Activated T-cell treated with anti-CD3 and anti-CD28 coated beads for 48 hours (primary cell): ENCODE data around the gene PI16.
"Not testable (repeated sequence)": the region's sequence is repeated elsewhere in the genome, so short reads cannot be mapped to it uniquely, and the experiment has no call there.

Experiments
- DNase-seq: peaks from one replicate; pipeline ENCODE4 v3.0.0-alpha.2; 2020; ENCODE audit warnings: low read depth

Gene PI16

DNA sequence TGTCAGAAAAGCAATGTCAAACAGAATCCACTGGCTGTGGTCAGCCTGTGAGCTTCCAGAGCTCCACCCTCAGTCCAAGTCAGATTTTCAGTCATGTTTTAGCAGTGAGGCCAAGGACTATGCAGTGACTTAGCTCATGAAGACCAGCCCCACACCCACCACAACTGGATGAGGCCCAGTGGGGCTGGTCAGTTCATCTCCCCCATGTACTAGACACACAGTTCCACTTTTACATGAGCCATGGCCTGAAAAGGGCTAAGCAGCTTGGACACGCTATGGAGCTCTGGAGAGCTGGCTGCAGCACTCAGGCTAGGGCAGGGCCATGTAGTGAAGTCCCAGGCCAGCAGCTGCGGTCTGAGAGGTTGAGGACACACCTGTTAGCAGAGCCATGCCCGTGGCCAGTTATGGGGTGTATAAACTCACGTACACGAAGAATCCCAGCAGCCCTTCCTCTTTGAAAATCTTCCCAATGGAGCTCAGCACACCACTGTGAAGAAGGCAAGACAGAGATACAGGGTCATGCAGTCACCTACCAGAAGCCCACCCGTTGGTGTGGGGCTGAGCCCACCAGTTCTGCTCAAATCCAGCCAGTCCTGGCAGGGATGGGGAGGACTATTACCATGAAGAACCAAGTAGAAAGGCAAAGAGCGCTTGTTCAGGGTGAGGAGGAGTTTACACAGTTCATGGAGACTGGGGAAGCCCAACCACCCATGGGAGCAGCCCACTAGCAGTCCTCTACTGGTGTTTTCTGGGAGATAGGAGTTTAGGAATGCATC is 20.9 kb downstream of the PI16 start:
- no peak for DNase-seq

DNA sequence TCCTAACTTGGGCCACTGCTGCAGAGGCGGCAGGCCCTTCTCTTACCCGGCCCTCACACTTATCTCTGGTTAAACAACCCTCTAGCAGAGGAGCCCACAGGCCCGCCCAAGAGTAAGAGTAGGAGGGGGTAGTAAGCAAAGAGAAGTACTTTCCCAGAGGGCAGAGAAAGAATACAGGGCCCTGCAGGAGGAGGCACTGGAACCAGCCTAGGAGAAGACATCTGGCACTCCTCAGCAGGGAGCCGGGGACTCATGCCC is 21.4 kb downstream of the PI16 start:
- no peak for DNase-seq

DNA sequence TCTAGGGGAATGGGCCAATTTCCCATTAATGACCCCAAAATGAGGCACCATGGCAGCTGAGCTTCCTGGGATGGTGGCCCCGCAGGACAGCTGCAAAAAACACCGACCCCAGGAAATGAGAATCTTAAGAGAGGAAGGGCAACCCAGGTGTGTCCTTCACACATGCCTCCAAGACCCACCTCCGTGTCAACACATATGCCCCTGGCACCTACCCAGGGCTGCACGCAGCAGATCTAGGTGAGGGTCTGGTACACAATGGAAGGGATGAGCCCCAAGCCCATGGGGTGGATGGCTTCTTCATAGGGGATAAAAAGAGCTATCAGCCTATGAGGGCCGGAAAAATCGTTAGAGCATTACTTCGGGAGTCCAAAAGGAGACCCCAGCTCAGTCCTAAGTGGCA is 22.0 kb downstream of the PI16 start:
- no peak for DNase-seq

DNA sequence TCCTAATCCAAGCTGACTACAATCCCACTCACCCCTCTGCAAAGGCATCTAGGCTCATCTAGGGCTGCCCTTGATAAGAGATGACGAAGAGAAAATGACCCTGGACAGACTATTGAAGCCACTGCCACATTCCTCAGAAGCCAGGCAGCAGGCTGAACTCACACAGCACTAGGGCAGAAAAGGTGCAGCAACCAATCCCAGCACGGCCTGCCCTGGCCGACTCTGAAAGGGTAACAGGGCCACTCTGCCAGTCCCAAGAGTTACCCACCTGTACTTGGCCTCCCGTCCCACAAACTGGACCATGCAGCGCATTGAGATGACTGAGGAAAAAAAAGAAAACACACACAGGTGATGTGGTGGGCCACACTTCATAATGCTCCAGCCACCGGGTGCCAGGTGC is 22.4 kb downstream of the PI16 start:
- DNase-seq: no peak

DNA sequence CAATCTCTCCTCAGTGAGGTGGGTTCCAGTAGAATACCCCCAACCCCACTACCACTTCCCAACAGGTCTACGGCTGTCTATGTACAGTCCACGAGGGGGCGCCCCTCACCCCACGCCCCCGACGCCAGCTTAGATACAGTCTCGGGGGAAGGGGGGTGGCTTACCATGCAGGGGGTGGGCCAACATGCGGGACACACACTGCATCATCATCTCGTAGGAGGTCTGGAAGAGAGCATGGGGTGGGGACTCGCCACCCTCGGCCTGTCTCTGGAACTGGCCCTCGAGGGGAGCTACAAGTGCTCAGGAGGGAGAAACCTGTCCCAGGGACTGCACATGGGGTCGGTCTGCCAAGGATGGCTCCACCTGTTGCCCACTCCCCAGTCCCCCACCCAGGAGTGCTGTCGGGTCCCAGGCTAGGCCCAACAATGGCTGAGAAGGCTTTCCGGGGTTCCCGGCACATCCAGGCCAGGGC is 23.0 kb downstream of the PI16 start:
- no peak for DNase-seq

DNA sequence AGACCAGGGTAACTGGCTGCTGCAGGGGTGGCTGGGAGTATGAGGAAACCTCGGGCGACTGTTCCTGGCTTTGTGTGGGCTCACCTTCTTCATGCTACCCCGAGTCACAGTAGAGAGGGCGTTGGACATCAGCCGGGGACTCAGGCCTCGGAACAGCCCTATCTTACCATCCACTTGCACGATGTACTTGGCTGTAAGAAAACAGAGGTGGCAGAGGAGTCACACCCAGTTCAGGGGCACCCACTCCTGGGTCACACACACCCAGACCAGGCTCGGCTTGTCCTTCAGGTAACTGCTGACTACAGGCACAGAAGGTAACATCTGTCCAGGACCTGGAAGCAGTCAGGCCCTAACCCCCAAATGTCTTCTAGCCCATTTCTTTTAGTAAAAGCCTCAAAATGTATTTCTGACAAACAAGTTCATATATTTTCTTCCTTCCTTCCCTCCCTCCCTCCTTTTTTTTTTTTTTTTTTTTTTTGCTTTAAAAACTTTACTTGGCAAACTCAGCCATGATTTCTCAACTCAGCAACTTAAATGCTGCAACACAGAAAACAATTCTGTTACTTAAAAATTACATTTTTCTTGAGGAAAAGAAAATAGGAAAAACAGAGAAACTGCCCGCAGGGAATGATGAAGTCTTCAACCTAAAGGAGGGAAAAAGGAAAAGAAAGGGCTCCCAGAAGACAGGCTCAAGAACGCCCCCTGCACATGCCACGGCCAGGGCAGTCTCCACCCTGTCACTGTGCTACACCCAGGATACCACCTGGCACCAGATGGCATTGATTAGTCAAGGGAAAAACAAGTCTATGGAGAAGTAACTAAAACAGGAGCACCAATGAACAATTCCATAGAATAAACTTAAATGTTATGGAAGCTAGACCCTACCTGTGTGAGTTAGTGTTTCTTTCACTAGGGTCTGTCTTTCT is 24.1 kb downstream of the PI16 start:
- no peak for DNase-seq

DNA sequence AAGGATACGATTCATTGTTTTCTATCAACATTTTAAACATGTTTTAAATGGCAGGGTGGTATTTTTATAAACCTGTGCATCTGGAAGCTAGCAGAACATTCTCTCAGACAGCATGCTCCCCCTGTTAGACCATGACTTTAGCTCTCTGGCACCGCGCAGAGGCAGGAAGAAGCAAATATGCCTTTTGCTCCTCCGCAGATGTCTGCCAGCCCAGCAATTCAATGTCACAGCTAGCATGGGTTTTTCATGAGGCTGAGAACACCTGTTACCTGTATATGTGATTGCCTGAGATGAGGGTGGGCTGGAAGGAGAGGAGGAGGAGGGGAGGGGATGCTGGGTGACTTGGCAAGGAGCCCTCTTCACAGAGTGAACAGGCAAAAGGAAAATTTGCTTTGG is 24.8 kb downstream of the PI16 start:
- no peak for DNase-seq

DNA sequence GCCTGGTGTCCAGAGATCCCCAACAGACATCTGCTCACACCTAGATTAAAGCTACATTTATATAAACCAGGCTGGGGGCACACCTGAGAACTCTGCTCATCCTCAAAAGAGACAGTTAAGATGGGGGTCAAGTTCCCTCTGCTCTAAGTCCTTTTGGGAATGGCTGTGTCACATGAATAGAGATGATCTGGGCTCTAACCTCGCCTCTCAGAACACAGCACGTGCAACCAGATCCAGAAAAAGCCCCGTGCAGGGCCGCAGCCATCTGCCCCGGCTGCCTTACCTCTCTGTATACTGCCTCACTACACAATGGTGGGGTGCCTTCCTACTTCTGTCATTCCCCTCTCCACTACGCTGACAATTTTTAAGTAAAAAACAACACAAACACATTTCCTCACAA is 25.6 kb downstream of the PI16 start:
- no peak for DNase-seq

DNA sequence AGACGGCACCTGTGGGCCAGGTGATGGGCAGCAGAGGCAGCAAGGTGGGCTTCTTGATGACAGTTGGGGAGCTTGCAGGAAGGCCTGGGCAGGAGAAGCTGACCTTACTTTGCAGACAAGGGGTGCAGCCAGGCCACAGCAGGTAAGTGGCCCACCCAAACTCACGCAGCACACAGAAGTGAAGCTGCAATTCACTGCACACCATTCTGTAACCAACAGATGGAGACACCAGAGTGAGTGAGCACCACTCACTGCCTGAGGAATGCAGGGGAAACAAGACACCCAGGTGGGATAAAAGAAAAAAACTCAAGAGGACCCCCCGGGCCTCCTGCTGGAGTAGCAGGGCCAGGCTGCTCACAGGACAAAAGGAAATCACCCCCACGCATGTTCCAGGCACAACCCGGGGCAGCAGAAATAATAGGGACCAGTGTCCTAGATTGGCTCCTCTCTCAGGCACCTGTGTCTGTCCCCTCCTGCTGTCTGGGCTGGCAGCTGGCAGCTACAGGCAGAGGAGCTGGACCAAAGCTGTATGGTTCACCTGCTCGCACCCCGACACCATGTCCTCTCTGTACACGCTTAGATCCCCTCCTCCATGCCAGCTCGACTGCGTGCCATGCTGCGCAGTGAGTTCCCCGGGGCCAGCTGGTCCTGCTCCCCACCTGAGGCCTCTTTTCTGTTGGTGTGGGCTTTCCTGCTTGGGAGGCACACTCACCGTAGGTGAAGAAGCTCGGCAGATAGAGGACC is 26.5 kb downstream of the PI16 start:
- no peak for DNase-seq

DNA sequence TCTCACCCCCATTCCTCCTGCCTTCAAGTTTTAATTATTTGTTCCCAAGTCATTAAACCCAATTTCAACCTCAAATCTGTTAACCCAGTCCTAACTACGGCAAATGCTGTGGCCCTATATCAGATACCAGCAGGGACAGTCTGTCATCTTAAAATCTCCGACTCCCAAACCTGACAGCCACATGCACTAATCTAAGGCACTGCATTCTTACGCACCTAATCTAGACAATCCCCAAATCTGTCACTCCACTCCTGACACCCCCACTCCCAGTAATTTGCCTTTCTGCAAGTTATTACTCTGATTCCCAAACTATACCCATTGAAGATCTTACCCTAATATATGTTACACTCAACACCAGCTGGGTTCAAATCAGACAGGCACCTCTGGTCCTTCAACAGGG is 29.0 kb downstream of the PI16 start:
- DNase-seq: no peak

DNA sequence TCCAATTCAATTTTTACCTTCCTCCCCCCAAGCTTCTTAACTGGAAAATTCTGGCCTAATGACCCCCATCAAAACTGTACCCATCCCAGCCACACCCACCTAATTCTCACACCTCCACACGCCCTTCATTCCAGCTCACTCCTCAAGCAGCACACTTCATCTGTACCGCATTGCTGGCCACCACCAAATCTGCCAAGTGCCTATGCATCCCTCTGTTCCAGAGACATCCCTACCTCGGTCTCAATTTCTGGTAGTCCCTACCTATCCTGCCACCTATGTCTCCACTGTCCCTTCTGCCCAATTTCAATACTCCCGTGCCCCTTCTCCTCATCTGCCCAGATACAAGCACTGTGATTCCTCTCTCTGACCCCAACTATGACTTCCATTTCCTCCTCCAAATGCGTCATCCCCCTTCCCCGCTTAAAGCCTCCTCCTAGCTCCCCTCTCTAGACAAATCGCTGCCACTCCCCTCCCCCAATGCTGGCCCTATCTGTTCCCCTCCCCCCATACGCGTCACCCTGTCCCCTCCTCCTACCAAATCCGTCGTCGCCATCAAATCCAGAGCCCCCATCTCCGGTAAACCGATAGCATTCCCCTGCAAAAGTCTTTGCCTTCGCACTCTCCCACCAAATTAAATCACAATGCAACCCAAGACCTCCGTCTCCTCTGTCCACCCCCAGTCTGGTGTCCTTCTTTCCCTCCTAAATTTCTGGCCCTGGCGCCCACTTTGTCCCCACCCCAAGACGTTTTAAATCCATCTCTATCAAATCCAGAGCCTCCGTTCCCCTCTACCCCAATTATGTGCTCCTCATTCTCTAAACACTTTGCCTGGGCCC is 30.3 kb downstream of the PI16 start:
- peak; percentile 57 for DNase-seq

DNA sequence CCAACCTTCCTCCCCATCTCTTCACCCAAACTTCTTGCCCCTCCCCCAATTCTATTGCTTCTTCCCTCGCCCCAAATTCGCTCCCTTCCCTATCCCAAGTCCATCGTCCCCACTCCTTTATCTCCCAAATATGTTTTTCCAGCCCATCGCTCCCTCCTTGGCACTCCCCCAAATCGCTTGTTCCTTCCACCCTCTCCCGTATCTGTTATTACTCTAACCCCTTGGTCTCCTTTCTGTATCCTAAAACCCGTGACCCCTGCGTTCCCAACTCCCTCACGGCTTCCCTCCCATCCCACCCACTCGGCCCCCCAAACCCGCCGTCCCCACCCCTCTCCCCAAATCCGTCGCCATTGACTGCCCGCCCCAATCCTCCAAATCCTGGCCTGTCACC is 30.9 kb downstream of the PI16 start:
- no peak for DNase-seq

DNA sequence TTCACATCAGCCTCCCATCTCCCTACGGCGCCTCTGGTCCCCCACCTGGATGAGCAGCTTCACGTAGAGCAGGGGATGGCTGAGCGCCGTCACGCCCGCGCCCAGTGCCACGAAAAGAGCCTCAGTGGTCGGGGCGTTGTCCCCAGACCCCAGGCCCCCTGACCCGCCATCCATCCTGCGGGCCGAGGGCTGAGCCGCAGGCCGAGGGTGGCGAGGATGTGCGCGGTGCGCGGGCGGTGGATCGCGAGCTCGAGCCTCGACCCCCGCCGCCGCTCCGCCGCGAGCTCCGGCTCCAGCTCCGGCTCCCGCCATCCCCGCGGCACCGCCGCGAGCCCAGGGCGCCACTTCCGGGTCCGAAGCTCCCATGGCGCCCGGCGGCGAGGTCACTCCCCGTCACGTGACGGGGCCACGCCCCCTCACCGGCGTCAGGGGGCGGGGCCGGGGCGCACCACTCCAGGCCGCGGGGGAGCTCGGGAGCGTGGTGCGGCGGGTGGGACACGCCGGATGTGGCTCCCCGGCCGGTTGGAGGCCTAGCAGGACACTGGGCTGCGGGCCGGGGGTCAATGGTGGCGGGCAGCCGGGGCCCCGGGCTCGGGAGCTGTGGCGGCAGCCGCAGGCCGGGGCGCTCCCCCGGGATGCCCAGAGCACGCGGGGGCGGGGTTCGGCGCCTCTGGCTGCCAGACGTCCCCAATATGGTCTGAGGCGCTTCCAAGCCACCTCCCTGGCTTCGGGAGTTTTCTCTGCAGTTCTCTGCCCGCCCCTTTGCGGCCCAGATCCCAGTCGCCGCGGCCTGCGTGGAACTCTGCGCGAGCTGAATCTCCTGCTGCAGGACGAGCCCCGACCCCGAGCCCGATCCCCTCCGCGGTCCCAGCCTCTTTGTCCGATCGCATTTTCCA is 31.5 kb downstream of the PI16 start, which contains the start of gene MTCH1:
Gene MTCH1 (minus strand): TSS at position 389 of the 896 bp plus-strand sequence. CDS start 23 bp downstream, at position 366.
- peak; percentile 89 for DNase-seq

DNA sequence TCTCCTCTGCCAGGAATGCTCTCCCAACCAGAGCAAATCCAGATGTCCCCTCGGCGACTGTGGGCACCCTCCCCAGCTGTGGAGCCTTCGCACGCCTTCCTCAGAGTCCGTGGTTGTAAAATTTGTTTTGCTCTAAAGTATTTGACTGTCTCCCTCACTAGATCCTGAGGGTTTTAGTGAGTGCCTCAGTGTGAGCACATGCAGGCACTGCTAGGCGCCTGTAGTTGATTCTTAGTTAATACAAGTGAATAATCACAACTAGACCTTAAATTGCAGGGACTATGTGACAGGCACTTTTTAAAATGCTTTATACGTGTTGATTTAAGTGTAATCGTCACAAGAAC is 32.1 kb downstream of the PI16 start:
- DNase-seq: no peak

DNA sequence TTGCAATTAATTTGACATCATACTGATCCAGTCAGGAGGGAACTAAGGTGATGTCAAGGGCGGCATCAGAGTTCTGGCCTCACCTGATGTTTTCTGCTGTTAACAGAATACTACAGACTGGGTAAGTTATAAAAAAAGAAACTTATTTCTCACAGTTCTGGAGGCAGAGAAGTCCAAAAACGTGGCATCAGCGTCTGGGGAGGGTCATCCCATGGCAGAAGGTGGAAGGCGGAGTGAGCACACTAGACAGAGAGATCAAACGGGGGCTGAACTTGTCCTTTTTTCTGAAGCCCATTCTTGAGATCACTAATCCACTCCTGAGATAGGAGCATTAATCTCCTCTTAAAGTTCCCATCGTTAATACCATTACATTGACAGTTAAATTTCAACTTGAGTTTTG is 34.7 kb downstream of the PI16 start:
- no peak for DNase-seq

DNA sequence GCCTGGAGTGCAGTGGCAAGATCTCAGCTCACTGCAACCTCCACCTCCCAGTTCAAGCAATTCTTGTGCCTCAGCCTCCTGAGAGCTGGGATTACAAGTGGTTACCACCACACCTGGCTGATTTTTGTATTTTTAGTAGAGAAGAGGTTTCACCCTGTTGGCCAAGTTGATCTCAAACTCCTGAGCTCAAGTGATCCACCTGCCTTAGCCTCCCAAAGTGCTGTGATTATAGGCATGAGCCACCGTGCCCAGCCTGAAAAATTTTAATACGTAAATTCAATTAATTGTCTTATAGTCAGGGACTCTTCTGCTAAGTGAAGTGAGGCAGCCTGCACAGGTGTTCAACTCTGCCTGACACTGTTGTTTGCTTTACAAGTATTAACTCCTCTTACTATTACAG is 35.9 kb downstream of the PI16 start:
- not testable (repeated sequence) for DNase-seq

DNA sequence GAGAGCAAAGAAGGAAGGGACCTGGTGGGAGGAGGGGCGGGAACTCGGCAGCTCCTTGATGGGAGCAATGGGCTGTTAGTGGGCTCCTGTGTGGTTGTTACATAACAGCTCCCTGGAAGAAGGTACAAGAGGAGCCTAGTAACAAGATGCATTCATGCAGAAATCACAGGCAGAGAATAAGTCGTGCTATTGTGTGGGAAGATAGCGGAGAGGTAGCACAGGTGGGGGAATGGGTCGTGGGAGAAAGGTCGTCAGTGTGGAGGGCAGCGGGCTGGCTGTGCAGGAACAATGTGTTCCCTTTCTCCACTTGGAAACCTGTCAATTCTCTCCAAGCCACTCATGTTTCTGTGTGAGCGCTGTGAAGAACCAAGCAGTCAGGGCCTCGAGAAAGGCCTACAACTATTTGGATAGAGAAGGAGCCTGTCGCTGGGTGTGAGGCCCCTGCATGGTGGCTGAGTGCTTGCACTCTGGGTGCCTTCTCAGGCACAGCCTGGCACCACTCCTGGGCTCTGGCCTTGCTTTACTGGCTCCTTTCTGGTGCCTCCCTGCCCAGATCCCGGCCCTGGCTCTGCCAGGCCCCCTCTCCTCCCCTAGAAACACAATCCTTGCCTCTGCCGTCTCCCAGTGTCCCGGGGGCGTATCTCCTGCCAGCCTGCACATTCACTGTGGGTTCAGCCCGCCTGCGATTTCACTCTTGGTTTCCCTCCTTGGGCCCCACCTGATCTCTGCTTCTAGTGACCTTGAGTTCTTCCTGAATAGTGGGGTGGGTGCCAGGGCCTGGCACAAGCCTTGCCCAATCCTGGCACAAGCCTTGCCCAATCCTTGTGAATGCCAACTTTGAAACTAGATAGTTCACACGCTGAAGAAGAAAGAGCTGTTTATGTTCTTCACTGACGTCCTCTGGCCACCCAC is 43.5 kb downstream of the PI16 start:
- no peak for DNase-seq

DNA sequence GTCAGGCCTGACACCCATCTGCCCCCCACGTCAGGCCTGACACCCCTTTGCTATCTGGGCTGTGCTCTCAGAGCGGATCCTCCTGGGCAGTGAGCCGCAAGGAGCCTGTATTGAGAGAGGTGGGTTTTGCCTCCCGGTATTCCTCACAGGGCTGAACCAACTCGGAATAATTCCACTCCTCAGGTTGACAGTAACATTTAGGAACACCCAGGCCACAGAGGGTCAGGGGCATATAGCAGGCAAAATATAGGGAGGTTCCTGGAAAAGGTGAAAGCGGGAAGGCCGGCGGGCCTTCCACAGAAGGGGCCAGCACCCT is 44.1 kb downstream of the PI16 start:
- no peak for DNase-seq

DNA sequence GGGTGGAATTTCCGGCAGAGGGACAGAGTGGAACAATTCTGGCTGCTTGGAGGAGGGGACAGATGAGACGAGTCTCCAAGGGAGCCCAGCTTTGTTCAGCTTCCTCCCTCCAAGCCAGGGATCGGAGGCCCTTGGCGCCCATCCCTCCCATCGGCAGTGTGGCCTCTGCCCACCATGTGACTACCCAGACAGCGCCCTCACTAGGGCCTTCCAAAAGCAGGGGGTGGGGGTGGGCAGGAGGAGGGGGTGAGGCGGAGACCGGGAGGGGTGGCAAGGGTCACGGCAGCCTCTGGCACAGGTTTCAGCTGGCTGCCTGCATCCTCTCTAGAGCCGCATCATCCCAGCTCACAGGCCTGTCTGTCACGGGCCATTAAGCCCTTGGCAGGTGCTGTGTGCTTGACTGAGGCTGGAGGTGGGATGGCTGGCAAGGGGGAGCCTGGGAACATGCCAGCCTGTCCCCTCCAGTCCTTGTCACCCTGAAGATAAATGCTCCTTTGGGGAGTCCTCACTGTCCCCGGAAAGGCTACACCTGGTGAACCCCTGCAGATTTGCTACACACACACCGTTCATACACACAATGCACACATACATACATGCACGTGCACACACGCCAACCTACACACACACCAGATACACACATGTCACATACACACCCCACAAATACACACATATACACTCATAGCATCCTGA is 44.7 kb downstream of the PI16 start:
- no peak for DNase-seq
